ENCODE data around the gene CAPRIN2.
A peak's percentile ranks its signal among the peaks of the same experiment; 100 is the strongest.

The CAPRIN2 gene

DNA sequence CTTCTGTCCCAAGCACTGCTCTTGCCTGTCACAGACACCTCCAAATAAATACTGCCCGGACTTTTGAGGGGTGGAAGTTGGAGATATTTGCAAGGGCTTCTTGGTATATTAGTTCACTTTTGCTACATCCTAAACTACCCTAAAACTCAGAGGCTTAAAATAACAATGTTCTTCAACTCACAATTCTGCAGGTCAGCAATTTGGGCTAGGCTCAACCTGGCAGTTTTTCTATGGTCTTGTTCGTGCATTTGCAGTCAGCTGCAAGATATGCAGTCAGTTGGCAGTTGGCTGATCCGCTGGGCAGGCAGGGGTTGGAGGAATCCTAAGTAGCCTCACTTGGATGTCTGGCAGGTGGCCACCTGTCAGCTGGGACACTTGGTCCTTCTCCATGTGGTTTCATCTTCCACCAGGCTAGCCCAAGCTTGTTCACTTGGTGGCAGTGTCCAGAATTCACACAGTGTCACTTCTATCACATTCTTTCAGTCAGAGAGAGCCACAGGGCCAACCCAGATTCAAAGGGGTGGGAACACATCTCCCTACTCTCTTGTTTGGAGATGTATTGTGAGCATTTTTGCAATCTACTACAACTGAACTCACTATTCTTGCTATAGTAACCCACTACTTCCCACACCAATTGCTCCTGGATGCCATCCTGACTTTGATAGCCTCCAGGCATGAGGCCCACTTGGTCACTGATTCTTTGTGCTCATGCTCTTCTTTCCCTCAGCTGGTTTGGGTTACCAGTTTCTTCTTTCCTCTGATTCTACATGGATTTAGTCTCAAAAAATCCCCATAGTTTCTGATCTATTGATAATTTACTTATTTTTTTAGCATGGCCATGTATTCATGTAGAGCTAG lies 27.8 kb upstream of the CAPRIN2 start:
- no peak for ATAC-seq
- no peaks in the 10 kb centered on the region for H3K36me3 Mint-ChIP-seq
- no peaks in the 10 kb centered on the region for H3K4me1 Mint-ChIP-seq
- H3K4me3 Mint-ChIP-seq, result no peak overlapping the region
- H3K9me3 Mint-ChIP-seq, result no peaks in the 10 kb centered on the region
- DNase-seq (ENCODE audit: low spot score in 2 of 2), result no peak
- no peak overlapping the region for H3K27ac Mint-ChIP-seq

DNA sequence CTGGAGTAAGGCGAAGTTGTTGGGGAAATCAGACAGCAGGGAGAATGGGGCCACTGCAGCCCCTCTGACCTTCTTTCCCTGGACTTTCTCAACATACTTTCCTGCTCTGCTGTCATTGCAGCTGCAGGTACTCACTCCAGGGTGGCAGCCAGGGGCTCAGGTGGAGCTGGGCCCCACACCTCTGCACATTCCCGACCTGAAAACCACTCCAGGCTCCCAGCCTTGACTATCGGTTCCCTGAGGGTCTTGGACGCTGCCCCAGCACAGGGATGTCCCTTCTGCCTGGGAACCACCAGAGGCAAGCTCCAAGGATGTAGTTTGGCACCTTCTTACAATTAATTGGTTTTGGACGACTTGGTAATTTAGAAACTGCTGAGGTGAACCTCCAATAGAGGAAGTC lies 24.8 kb upstream of the CAPRIN2 start:
- ATAC-seq, result no peak
- H3K36me3 Mint-ChIP-seq, result no peaks in the 10 kb centered on the region

DNA sequence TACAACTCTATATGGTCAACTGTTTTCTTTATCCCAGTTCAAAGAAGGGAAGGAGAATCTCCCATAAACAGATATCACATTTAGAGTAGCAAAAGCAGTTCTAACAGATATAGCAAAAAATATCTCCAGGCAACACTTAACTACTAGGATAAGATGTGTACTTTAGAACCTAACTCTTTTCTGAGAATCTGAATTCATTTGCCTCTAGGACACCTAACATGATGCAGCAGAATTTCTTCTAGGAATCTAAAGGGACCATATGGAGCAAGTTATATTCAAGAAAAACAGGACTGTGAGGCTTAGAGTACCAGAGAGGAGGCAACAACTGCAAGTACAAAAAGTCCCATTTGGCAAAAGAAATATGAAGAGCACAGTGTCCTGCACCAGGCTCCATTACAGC lies 24.4 kb upstream of the CAPRIN2 start:
- H3K4me3 Mint-ChIP-seq, result no peak overlapping the region
- H3K9me3 Mint-ChIP-seq, result no peaks in the 10 kb centered on the region
- no peaks in the 10 kb centered on the region for H3K4me1 Mint-ChIP-seq
- no peaks in the 10 kb centered on the region for H3K36me3 Mint-ChIP-seq
- ATAC-seq (no peak), DNase-seq (ENCODE audit: low spot score in 2 of 2) (no peak)
- no peak overlapping the region for H3K27ac Mint-ChIP-seq

More for the DNA sequence above, 24.8 kb upstream of the CAPRIN2 start:
- Mint-ChIP-seq H3K27ac (no peak overlapping the region), H3K9me3 (no peaks in the 10 kb centered on the region), H3K4me3 (no peak overlapping the region), H3K4me1 (no peaks in the 10 kb centered on the region)
- no peak for DNase-seq (ENCODE audit: low spot score in 2 of 2)

DNA sequence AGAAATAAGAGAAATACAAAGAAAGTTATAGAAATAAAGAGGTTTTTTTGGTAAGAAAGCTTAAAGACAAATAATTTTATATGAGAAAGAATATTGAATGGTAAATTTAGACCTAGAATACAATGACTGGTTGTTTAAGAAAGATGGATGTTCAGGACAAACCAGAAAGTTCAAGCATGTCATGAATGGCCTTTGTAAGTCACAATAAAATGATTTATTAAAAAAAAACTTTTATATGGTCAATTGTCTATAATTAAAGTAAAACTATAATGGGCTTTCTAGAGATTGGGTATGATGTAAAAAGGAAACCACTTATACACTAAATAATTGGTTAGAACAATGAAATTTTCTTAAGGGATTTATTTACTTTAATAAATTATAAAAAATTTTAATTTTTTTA lies 19.8 kb upstream of the CAPRIN2 start:
- Mint-ChIP-seq H3K36me3 (no peaks in the 10 kb centered on the region), H3K9me3 (no peaks in the 10 kb centered on the region), H3K4me1 (no peaks in the 10 kb centered on the region), H3K27ac (no peak overlapping the region), H3K4me3 (no peak overlapping the region)
- DNase-seq (ENCODE audit: low spot score in 2 of 2) (no peak), ATAC-seq (no peak)

DNA sequence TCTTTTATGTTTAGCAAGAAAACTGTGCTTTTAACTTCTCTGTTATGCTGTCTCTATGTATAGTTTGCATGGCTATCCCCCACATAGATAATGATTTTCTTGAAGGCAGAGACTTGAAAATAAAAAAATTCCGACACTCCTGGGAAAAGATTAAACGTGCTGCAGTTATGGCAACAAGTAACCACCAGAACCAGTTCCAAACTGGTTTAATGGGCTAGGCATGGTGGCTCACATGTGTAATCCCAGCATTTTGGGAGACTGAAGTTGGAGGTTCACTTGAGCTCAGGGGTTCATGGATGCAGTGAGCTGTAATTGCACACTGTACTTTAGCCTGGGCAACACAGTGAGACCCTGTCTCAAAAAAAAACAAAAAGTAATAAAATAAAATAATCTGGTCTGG lies 15.1 kb upstream of the CAPRIN2 start:
- Mint-ChIP-seq H3K4me1 (no peaks in the 10 kb centered on the region), H3K4me3 (no peak overlapping the region), H3K9me3 (no peaks in the 10 kb centered on the region), H3K27ac (no peak overlapping the region), H3K36me3 (no peaks in the 10 kb centered on the region)
- DNase-seq (ENCODE audit: low spot score in 2 of 2) (no peak), ATAC-seq (no peak)

DNA sequence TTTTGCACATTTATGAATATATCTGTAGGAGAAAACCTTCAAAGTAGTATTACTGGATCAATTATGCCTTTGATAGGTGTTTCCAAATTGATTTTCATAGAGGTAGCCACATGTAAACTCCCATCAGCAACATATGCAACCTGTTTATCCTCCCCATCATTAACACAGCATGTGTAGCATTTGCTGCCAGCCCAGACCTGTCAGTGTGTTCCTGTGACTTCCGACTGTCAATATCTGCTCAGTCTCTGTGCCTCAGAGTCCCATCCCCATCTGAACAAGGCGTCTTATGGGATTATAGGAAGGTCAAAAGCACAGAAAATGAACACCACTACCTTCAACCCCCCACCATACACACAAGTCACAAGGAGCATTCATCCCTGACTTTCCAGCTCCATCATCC lies 9.5 kb upstream of the CAPRIN2 start:
- Mint-ChIP-seq H3K27ac (no peak overlapping the region), H3K9me3 (no peaks in the 10 kb centered on the region), H3K4me1 (no peaks in the 10 kb centered on the region), H3K36me3 (no peaks in the 10 kb centered on the region), H3K4me3 (no peak overlapping the region)
- no peak for DNase-seq (ENCODE audit: low spot score in 2 of 2)
- no peak for ATAC-seq

DNA sequence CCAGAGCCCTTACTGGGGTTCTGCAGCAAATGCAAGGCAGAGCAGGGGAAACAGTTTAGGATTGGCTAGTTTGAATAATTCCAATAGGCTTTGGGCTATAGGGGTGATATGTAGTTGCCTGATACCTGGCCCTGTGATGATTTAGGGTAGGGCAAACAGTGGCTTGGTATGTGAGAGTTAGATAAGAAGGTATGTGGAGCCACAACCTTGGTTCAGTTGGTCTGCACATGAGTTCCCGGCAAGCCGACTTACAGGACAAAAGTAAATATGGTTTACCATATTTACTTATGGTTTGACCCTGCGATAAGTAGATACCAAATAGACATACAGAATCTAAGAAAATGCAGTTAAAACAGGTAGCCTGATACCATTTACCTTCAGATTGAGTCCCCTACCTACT lies 8.3 kb upstream of the CAPRIN2 start:
- H3K4me3 Mint-ChIP-seq, result no peak overlapping the region
- no peaks in the 10 kb centered on the region for H3K9me3 Mint-ChIP-seq
- no peak overlapping the region for H3K27ac Mint-ChIP-seq
- DNase-seq (ENCODE audit: low spot score in 2 of 2) (no peak), ATAC-seq (no peak)
- H3K4me1 Mint-ChIP-seq, result no peaks in the 10 kb centered on the region
- H3K36me3 Mint-ChIP-seq, result no peaks in the 10 kb centered on the region

DNA sequence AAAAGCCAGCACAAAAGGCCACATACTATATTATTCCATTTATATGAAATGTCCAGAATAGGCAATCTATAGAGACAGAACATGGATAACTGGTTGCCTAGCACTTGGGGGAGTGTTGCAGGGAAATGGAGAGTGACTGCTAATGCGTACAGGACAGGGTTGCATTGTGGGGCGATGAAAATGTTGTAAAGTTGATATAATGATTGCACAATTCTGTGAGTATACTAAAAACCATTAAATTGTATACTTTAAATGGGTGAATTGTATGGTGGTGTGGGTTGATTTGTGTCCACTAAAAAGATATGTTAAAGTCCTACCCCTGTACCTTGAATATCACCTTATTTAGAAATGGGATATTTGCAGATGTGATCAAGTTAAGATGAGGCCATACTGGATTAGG lies 7.0 kb upstream of the CAPRIN2 start:
- no peak overlapping the region for H3K27ac Mint-ChIP-seq
- no peaks in the 10 kb centered on the region for H3K9me3 Mint-ChIP-seq
- no peak for ATAC-seq
- H3K4me1 Mint-ChIP-seq, result peaks cover 7% of the 10 kb centered on the region
- no peak for DNase-seq (ENCODE audit: low spot score in 2 of 2)
- H3K36me3 Mint-ChIP-seq, result no peaks in the 10 kb centered on the region
- no peak overlapping the region for H3K4me3 Mint-ChIP-seq

DNA sequence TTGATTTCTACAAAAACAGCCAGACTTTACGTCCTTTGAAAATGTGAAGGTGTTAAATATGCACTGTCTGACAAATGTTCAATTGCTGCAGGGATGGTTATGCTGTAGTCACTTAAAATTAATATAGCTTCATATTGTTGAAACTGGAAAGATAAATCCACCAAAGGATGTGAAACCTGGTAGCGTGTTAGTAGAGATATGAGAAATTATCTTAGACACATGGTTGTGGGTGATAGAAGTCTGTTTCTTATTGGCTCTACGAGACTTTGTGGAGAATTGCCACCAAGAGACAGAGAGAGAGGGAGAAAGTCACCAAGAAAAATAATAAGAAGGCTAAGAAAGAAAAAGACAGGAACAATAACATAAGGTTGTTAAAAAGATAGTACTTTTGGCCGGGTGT lies 2.6 kb upstream of the CAPRIN2 start:
- no peaks in the 10 kb centered on the region for H3K9me3 Mint-ChIP-seq
- H3K4me3 Mint-ChIP-seq, result no peak overlapping the region
- no peaks in the 10 kb centered on the region for H3K36me3 Mint-ChIP-seq
- DNase-seq (ENCODE audit: low spot score in 2 of 2), result no peak
- ATAC-seq, result no peak
- H3K4me1 Mint-ChIP-seq, result peaks cover 27% of the 10 kb centered on the region
- no peak overlapping the region for H3K27ac Mint-ChIP-seq

DNA sequence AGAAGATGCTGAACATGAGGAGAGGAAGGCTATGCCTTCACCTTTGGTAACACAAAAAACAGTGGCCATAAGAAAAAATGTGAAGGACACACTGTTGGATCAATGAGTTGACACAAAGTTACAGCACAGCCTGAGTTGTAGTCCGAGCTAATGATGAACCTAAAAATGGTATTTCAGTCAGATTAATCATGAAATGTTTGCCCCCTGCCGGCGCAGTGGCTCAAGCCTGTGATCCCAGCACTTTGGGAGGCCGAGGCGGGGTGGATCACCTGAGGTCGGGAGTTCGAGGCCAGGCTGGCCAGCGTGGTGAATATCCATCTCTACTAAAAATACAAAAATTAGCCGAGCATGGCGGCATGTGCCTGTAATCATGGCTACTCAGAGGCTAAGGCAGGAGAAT lies 1.3 kb upstream of the CAPRIN2 start:
- ATAC-seq (no peak), DNase-seq (ENCODE audit: low spot score in 2 of 2) (no peak)
- peaks cover 27% of the 10 kb centered on the region for H3K4me1 Mint-ChIP-seq
- H3K4me3 Mint-ChIP-seq, result peak overlapping the region; percentile 83
- H3K9me3 Mint-ChIP-seq, result no peaks in the 10 kb centered on the region
- no peaks in the 10 kb centered on the region for H3K36me3 Mint-ChIP-seq
- H3K27ac Mint-ChIP-seq, result no peak overlapping the region

DNA sequence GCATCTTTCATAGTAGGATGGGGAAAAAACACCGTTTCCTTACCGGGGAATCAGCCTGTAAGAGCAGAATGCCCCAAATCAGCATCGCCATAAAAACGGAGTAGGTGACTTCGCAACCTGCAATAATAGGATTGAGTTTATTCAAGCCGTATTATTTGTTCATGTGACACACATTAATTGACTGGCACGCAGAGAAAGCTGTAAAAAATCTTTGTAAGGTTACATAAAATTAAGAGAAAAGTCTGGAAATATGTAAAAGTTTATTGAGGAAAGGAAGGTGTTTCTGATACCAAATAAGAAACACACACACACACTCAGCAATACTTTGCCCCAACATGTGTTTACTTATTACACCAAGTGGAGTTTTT lies 628 bp upstream of the CAPRIN2 start:
- no peak for ATAC-seq
- Mint-ChIP-seq H3K4me3 (peak overlapping the region; percentile 83), H3K36me3 (no peaks in the 10 kb centered on the region), H3K4me1 (peaks cover 33% of the 10 kb centered on the region), H3K9me3 (no peaks in the 10 kb centered on the region), H3K27ac (peak overlapping the region; percentile 54)
- no peak for DNase-seq (ENCODE audit: low spot score in 2 of 2)

DNA sequence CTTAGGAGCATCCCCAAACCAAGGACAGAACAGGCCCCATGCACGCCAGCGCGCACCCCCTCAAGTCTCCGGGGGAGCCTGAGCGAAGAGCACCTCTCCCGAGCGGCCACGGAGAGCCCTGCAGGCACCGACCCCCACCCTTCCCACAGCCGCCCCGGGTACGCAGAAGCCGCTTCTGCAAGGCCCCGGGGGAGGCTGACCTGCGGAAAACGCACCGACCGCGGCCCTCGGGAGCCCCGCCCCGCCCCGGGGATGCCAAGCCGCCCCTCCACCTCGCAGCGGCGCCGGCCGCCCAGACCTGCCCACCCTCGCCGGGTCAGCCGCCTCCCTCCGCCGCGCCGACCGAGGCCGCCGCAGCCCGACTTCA lies 385 bp downstream of the CAPRIN2 start:
- no peaks in the 10 kb centered on the region for H3K36me3 Mint-ChIP-seq
- no peaks in the 10 kb centered on the region for H3K9me3 Mint-ChIP-seq
- peaks cover 33% of the 10 kb centered on the region for H3K4me1 Mint-ChIP-seq
- peak overlapping the region; percentile 83 for H3K4me3 Mint-ChIP-seq
- DNase-seq (ENCODE audit: low spot score in 2 of 2) (no peak), ATAC-seq (no peak)
- H3K27ac Mint-ChIP-seq, result peak overlapping the region; percentile 74

DNA sequence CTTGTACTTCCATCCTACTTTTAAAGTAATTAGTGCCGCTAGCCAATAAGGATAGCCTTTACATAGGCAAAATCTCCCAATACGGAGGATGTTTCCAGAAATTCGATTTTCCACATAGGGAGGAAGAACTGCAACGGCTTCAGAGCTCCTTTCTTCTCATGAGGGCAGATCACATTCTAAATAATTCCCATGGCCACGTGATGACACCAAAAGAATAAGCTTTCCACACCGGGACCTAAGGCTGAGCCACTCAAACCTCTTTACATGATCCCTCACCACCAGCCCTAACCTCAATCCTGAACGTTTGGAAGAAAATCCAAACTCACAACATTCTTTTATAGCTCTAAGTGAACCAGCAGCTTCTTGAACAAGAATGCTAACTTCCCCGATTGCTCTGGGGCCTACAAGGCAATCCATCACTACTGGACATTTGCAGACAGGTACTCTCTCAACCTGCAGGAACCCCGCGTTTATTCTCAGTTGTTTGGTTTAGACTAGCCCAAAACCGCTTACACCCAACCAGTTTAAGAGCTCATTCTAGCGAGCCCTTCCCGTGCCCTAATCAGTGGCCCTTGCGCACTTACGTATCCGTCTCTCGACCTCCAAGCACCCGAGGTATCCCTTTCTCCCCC lies 884 bp downstream of the CAPRIN2 start:
- Mint-ChIP-seq H3K4me1 (peaks cover 38% of the 10 kb centered on the region), H3K27ac (peak overlapping the region; percentile 74), H3K9me3 (no peaks in the 10 kb centered on the region), H3K4me3 (peak overlapping the region; percentile 83), H3K36me3 (no peaks in the 10 kb centered on the region)
- DNase-seq (ENCODE audit: low spot score in 2 of 2) (no peak), ATAC-seq (no peak)

DNA sequence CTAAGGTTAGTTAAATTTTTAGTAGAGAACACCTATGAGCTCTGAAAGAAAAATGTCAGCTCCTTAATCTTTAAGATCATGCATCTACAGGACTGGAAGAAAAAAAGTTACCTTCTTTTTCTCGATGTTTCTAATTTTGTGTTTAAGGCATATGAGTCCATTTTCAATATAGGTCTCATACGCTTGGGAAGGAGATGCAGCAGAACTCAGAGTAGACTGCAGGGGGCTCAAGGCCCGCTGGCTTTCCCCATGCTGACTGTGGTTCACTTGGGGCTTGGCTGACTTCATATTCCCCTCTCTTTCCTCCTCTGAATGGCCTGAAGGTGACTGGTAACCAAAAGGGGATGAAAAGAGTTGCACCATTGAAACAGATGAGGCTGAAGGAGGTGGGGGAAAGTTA lies 1.5 kb downstream of the CAPRIN2 start:
- peak overlapping the region; percentile 44 for H3K27ac Mint-ChIP-seq
- H3K4me1 Mint-ChIP-seq, result peaks cover 40% of the 10 kb centered on the region
- no peaks in the 10 kb centered on the region for H3K36me3 Mint-ChIP-seq
- H3K9me3 Mint-ChIP-seq, result no peaks in the 10 kb centered on the region
- ATAC-seq (no peak), DNase-seq (ENCODE audit: low spot score in 2 of 2) (no peak)
- H3K4me3 Mint-ChIP-seq, result peak overlapping the region; percentile 83

DNA sequence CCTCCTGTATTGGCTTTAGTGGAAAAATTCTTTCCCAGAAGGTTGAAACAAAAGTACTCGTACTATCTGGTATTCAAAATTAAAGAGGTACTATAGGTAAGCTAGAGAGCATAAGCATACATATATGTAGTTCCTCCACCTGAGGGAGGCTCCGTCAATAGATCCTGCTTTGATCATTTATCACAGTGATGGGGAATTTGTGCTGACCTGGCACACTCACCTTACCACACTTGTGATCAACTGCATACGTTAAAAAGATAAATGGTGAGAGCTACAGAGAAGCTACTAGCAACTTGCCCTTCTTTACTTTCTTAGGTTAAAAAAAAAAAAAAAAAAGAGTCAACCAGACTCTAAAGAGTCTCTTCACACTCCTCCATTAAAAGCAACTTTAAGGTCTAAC lies 2.5 kb downstream of the CAPRIN2 start:
- DNase-seq (ENCODE audit: low spot score in 2 of 2) (no peak), ATAC-seq (no peak)
- Mint-ChIP-seq H3K4me1 (peaks cover 36% of the 10 kb centered on the region), H3K27ac (no peak overlapping the region), H3K4me3 (no peak overlapping the region), H3K36me3 (no peaks in the 10 kb centered on the region), H3K9me3 (no peaks in the 10 kb centered on the region)

DNA sequence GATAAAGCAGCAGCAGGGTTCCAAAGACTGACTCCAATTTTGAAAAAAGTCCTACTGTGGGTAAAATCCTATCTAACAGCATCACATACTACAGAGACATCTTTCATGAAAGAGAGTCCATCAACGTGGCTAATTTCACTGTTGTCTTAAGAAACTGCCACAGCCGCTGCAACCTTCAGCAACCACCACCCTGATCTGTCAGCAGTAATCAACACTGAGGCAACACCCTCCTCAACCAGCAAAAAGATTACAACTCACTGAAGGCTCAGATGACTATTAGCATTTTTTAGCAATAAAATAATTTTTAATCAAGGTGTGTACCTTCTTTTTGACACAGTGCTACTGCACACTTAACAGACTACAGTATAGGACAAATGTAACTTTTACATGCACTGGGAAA lies 6.6 kb downstream of the CAPRIN2 start:
- Mint-ChIP-seq H3K36me3 (no peaks in the 10 kb centered on the region), H3K27ac (no peak overlapping the region), H3K9me3 (no peaks in the 10 kb centered on the region), H3K4me3 (no peak overlapping the region), H3K4me1 (peaks cover 19% of the 10 kb centered on the region)
- no peak for ATAC-seq
- DNase-seq (ENCODE audit: low spot score in 2 of 2), result no peak

Measured in stimulated activated effector memory CD8-positive, alpha-beta T cell treated with anti-CD3 and anti-CD28 coated beads, Interleukin-12 subunit alpha, Interleukin-12 subunit beta, amount 100 ng/mL, for 72 hours (primary cell).